ENCODE results near the gene DRAM2.

DNA sequence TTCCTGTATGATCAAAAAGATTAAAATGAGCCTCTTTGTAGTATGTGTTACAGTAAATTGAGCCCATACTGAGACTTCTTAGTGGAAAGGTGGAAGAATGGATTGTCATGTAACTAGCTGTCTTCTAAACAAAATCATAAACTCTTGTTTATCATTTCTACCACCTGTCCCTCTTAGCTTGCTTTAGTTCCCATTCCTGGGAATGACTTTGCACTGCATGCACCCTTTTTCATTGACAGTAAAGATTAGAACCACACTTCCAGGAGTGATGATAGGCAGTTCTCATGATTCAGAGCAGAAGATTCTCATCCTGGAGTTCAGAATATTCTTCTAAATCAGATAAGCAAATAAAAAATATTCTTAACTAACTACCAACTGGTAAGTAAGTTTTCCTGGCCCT lies 32.6 kb upstream of the DRAM2 start:
- TF ChIP-seq ZNF350 (tag by site-specific recombination; IDR thresholded peaks at IDR 0.05) (no peak), CTCF (tag by site-specific recombination; IDR thresholded peaks at IDR 0.05) (no peak), ZNF274 (IDR thresholded peaks at IDR 0.05; ENCODE audit: low read length) (no peak), ZNF274 (tag by site-specific recombination; IDR thresholded peaks at IDR 0.05; ENCODE audit: borderline replicate concordance) (no peak), ZNF747 (tag by site-specific recombination; IDR thresholded peaks at IDR 0.05) (no peak), ZNF707 (tag by site-specific recombination; IDR thresholded peaks at IDR 0.05) (no peak), ZNF777 (tag by site-specific recombination; IDR thresholded peaks at IDR 0.05; ENCODE audit: borderline replicate concordance) (no peak), ZNF701 (tag by site-specific recombination; IDR thresholded peaks at IDR 0.05) (no peak), ZNF521 (tag by site-specific recombination; IDR thresholded peaks at IDR 0.05) (no peak), ZNF37A (tag by site-specific recombination; IDR thresholded peaks at IDR 0.05) (no peak), ELK4 (IDR thresholded peaks at IDR 0.05; ENCODE audit: borderline replicate concordance, low read depth, low read length) (no peak), ZNF133 (tag by site-specific recombination; IDR thresholded peaks at IDR 0.05) (no peak), PBX3 (CRISPR knock-in tag; IDR thresholded peaks at IDR 0.05) (no peak)
- TF ChIP-seq, protein P1, sequence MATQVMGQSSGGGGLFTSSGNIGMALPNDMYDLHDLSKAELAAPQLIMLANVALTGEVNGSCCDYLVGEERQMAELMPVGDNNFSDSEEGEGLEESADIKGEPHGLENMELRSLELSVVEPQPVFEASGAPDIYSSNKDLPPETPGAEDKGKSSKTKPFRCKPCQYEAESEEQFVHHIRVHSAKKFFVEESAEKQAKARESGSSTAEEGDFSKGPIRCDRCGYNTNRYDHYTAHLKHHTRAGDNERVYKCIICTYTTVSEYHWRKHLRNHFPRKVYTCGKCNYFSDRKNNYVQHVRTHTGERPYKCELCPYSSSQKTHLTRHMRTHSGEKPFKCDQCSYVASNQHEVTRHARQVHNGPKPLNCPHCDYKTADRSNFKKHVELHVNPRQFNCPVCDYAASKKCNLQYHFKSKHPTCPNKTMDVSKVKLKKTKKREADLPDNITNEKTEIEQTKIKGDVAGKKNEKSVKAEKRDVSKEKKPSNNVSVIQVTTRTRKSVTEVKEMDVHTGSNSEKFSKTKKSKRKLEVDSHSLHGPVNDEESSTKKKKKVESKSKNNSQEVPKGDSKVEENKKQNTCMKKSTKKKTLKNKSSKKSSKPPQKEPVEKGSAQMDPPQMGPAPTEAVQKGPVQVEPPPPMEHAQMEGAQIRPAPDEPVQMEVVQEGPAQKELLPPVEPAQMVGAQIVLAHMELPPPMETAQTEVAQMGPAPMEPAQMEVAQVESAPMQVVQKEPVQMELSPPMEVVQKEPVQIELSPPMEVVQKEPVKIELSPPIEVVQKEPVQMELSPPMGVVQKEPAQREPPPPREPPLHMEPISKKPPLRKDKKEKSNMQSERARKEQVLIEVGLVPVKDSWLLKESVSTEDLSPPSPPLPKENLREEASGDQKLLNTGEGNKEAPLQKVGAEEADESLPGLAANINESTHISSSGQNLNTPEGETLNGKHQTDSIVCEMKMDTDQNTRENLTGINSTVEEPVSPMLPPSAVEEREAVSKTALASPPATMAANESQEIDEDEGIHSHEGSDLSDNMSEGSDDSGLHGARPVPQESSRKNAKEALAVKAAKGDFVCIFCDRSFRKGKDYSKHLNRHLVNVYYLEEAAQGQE (tag by site-specific recombination; IDR thresholded peaks at IDR 0.05): no peak

All from HEK293 (cell line).